HuH-7.5 (cell line): ENCODE data around the gene MPPED2.

Source experiments
- DNase-seq: peaks from one replicate; pipeline ENCODE4 v3.0.0; 2011; ENCODE audit warnings: low spot score

The MPPED2 gene

DNA sequence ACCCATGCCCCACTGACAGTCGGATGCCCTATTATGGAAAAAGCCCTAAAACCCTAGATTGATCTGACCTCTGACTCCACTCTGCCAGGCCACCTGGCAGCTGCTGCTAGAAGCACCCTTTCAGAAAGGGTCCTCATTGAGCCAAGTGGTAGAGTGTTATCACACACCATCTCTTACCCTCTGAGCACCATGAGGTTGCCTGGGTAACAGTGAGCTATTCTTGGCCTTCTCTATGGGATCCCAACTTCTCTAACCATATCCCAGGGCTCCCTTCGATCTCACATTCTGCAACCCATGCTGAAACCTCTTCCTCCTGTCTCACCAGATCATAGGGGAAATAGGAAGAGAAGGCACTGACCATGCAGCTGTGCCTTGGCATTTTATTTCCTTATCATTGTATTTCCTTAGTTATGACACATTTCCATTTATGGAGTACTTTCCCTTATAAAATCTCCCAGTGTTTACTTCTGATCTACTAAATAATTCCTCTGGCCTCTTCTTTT, 52.7 kb downstream of the MPPED2 start:
- no peak for DNase-seq

DNA sequence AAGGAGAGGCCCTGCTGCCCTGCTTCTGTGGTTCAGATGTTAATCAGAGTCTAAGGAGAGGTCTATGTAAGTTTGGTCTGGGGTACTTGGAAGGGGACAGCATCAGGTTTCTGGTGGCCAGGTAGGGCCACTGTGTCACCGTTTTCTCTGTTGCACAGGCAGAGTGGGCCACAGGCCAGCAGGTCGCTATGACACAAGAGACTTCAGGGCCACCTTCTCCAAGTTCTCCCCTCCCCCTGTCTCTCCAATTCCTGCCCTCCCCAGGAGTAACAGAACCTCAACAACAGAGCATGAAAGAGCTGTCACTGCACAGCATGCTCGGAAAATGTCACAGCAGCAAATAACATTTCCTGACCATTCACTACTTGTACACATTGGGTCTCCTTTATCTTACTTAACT, 58.6 kb downstream of the MPPED2 start:
- DNase-seq: no peak

DNA sequence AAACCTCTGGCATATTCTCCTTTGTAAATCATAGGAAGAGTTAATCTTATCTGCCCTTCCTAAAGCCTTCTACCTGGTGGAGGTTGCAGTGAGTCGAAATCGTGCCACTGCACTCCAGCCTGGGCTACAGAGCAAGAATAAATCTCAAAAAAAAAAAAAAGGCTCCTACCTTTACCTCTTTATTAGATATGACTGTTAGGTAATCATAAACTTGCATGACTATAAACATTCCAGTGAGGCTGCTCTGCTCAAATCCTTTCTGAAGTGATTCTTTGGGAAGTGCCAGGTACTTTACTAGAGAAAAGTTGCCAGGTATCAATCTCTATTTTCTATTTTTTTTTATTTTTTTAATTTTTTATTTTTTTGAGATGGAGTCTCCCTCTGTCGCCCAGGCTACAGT, 59.6 kb downstream of the MPPED2 start:
- DNase-seq: no peak

- DNase-seq: no peak
Measured at GRCh38 chr11:30522536-30523243, 63.5 kb downstream of the MPPED2 start.

- DNase-seq: no peak
Measured at GRCh38 chr11:30521297-30522071, 64.7 kb downstream of the MPPED2 start.

- DNase-seq: no peak
Measured at GRCh38 chr11:30513087-30513486, 73.1 kb downstream of the MPPED2 start.

GRCh38 chr11:30511408-30511807, 74.7 kb downstream of the MPPED2 start:
- DNase-seq: no peak

DNA sequence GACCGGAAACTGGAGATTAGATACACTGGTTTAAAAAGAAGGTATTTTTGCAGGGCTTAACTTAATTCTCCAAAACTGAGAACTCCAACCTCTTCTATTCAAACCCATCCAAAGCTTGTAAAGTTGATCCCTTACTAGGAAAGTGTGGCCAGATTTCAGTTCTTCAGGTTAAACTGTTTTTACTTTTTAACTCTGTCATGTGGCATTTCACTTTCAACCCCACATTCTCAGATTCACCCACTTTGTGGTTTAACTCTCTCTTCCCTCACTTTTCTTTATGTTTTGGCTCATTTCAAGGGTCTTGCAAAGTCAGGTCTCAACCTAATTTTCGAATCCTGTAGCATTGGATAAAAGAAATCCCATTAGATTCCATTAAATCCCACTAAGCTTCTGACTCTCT, 75.4 kb downstream of the MPPED2 start:
- DNase-seq: no peak

GRCh38 chr11:30509364-30509763, 76.8 kb downstream of the MPPED2 start:
- no peak for DNase-seq

GRCh38 chr11:30508594-30508993, 77.6 kb downstream of the MPPED2 start:
- no peak for DNase-seq

DNA sequence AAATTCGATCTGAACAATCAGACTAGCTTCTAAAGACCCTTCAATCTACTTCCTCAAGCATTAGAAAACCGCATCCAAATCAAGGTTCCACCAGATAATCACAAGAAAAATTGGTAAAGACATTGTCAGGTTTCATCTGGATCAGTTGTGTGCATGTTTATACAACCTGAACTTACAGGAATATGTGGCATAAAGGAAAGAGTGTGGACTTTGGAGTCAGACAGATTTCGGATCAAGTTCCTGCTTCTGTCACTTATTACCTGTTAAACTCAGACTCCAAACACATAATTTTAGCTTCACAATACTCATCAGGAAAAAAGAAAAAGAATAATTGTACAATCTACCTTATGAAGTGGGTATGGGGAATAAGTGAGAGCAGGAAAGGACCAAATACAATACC, 80.5 kb downstream of the MPPED2 start:
- no peak for DNase-seq

GRCh38 chr11:30504468-30504867, 81.7 kb downstream of the MPPED2 start:
- DNase-seq: no peak

DNA sequence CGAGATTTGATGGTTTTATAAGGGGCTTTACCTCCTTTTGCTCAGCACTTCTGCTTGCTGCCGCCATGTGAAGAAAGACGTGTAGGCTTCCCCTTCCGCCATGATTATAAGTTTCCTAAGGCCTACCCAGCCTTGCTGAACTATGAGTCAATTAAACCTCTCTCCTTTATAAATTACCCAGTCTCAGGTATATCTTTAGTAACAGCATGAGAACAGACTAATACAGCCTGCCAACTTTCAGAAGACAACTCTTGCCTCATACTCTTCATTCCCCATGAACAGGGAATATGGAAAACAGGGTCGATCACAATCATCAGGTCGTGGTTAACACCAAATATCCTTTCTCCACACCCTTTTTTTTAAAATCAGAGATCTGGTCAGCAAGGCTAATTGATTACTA, 83.0 kb downstream of the MPPED2 start:
- no peak for DNase-seq

GRCh38 chr11:30502305-30502704, 83.8 kb downstream of the MPPED2 start:
- DNase-seq: no peak

DNA sequence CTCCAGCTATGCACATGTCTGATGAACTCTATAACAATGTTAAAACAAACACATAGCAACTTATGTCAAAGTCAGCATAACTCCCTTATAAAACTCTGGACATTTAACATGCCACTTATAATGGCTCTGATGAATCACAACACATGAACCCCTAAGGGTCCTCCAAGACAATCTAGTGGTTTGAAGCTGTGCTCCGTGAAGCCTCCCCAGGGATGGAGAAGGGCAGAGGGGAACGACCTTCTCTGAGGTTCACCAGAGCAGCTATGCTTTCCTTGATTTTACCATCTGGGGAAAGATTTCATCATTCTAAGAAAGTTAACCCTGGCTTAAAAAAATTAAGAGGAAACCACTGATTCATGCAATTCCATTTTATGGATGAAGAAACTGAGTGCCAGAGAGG, 84.4 kb downstream of the MPPED2 start:
- no peak for DNase-seq

DNA sequence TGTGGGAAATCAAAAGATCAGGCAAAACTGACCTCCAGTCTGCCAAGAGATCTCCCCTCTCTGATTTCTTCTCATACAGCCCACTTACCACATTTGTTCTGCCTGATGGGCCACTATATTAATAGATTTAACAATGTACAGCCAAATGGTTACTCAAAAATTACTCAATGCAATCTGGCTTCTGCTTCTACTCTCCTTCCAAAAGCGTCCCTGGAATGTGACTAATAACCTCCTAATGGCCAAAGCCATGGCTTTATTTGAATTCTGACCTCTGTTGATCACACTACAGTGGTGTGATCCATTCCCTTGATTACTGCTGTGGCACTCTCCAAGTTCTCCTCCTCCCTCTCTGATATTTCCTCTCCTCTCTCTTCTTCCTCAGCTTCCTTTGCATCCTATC, 86.2 kb downstream of the MPPED2 start:
- no peak for DNase-seq

DNA sequence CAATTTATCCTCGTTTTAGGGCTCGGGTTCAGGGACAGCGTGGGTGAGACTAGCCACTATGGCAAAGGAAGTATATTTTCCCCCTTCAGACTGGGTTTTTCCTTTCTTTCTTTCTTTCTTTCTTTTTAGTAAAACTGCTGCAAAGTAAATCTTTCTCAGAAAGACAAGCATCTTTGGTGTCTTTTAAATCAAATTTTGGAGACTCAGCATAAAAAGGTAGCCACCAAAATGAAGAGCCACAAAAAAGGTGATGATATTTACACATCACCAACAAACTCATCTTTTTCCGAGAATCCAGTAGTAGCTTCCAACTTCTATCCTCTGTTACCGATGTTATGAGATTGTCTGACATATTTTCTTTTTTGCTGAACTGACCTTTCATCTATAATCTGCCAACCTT, 88.6 kb downstream of the MPPED2 start:
- DNase-seq: no peak

DNA sequence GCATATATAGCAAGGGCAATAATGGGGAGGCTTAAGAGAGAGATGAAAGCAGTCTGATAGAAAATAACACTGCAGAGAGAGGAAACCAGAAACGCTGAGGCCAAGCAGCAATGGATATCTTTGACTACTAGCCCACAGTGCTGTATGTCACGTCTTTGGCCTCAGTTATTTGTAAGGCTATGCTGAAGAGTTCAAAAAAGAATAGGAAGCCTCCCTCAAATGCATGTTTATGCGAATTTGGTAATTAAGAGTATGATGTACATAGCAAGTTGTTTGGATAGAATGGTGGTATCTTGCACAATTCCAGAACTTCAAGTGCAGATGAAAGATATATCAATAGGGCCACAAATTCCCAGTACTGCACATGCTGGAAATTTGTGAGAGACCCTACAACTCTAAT, 89.2 kb downstream of the MPPED2 start:
- no peak for DNase-seq

DNA sequence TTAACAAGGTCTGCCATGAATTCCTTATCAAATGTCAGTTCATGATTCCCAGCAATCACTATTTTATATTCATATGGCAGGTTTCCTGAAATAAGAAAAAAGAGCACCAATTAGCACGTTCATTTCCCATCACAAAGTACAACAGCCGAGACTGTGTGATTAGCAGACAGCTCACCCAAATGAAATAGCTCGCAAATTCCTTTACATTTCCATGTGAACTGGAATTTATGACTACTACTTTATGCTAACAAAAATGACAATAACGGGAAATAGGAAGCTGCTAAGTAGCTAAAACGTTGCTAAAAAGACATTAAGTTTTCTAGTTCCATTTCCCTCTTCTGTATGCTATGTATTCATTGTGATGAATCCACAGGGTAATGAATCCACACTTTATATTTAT, 90.7 kb downstream of the MPPED2 start:
- no peak for DNase-seq

DNA sequence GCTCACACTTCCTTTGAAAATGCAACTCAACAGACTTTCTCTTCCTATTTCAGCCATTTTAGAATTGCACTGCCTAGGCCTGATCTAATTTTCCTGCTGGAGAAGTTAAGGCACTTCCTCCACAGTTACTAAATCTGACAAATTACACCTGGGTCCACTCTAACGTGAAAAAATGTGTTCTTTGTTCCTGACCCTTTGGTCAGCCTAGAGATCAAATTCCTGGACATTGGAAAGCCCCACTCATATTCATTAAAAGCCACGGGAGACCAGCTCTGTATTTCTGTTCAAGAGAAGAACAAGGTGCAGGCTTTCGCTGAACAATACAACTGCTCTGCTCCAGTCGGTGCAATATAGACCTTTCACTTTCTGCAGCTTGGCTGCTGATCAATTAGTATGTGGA, 96.6 kb downstream of the MPPED2 start:
- DNase-seq: no peak

DNA sequence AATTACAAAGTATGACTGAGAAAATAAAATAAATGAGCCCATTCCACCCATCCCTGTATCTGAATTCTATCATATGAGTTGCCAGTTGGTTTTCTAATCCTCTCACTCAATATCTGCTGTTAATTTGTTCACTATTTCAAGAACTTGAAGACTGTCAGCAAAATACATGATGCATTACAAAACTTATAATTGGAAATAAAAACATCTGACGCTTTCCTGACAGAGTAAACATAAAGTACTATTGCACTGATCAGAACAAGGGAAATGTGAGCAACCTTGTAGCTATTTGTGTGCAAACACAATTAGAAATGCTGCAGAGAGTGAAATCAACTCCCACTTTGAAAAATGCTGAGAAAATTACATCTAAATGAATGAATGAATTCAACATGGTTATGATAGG, 97.1 kb downstream of the MPPED2 start:
- DNase-seq: no peak

GRCh38 chr11:30488304-30488998, 97.7 kb downstream of the MPPED2 start:
- DNase-seq: peak; percentile 54
